Measurements from ENCODE around the gene GMDS. TPM values are rescaled to one million over a fixed set of nuclear protein-coding genes. Genes with fewer than 3 reads are reported as not detected.

Gene GMDS
- total RNA-seq, 1 experiment from 2014 or later, result 27.6 TPM

DNA sequence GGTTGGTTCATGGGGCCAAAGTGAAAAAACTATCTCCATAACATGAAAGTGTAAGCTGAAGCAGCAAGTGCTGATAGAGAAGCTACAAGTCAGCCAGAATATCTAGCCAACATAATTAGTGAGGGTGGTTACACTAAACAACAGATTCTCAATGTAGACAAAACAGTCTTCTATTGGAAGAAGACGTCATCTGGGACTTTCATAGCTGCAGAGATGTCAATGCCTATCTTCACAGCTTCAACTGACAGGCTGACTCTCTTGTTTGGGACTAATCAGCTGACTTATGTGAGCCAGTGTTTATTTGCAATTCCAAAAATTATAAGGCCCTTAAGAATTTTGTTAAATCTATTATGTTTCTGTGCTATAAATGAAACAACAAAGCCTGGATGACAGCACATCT lies 63.2 kb downstream of the GMDS start:
- no peak overlapping the region for H3K27ac Mint-ChIP-seq
- Histone ChIP-seq H3K79me1 (ENCODE audit: insufficient read depth, low read depth, low read length, poor library complexity, severe bottlenecking) (no peaks in the 10 kb centered on the region), H3K27ac (ENCODE audit: insufficient read length, low read depth, low read length) (no peak overlapping the region), H2AK5ac (ENCODE audit: insufficient read length, low read length) (no peak overlapping the region), H3K14ac (ENCODE audit: insufficient read depth, low read length) (no peak overlapping the region), H2BK12ac (ENCODE audit: insufficient read length, low read depth, low read length) (no peak overlapping the region), H3K23ac (ENCODE audit: insufficient read length, low read depth, low read length) (no peak overlapping the region), H2AFZ (ENCODE audit: low read length) (no peak overlapping the region), H2BK15ac (ENCODE audit: low read depth, low read length) (no peak overlapping the region), H2BK5ac (ENCODE audit: insufficient read length, low read length) (no peak overlapping the region), H3K9me3 (ENCODE audit: control insufficient read depth, low read depth, low read length) (no peaks in the 10 kb centered on the region), H3K9ac (ENCODE audit: extremely low read depth, insufficient read length, low read length) (no peak overlapping the region), H3K79me2 (ENCODE audit: insufficient read depth, low read length) (no peaks in the 10 kb centered on the region), H2BK20ac (ENCODE audit: low read depth, low read length, poor library complexity, severe bottlenecking) (no peak overlapping the region), H3K4ac (ENCODE audit: low read depth, low read length) (no peak overlapping the region), H2BK120ac (ENCODE audit: low read depth, low read length, poor library complexity, severe bottlenecking) (no peak overlapping the region), H3T11ph (ENCODE audit: low read length) (no peak overlapping the region), H4K8ac (replicated peaks; ENCODE audit: insufficient read length, low read depth, low read length) (no peak overlapping the region), H3K27me3 (ENCODE audit: insufficient read depth, low read length) (no peaks in the 10 kb centered on the region), H4K91ac (ENCODE audit: insufficient read length, low read depth, low read length) (no peak overlapping the region), H3K4me1 (ENCODE audit: insufficient read depth, low read length) (peaks cover 2% of the 10 kb centered on the region; the same call in 1 of the 2 replicates), H4K5ac (ENCODE audit: insufficient read length, low read depth, low read length) (no peak overlapping the region), H3K23me2 (ENCODE audit: insufficient read length, low read depth, low read length, poor library complexity, severe bottlenecking) (no peaks in the 10 kb centered on the region), H3K4me2 (ENCODE audit: insufficient read depth, insufficient read length, low read length) (no peak overlapping the region), H4K20me1 (ENCODE audit: control insufficient read depth, insufficient read depth, insufficient read length) (peaks cover 3% of the 10 kb centered on the region), H3K18ac (ENCODE audit: insufficient read length, low read depth, low read length) (no peak overlapping the region), H3K56ac (ENCODE audit: insufficient read length, low read depth, low read length) (no peak overlapping the region)
- H3K4me3 Mint-ChIP-seq, result no peak overlapping the region
- DNase-seq, result no peak
- H3K36me3 Mint-ChIP-seq (ENCODE audit: insufficient read depth in 1 of 3, low read depth in 3 of 3), result peaks cover 4 to 11% (median 6%) of the 10 kb centered on the region in 3 experiments; a peak in 4 of 7 replicates
- H3K9me3 Mint-ChIP-seq, result peaks cover 12 to 13% of the 10 kb centered on the region in 2 experiments
- WGBS (ENCODE audit: extremely low coverage, insufficient read length, low lambda C conversion rate), result no CpG with 5 or more reads among the region's 1 CpG
- H3K4me1 Mint-ChIP-seq, result peaks cover under 1 to 2% of the 10 kb centered on the region in 2 experiments
- TF ChIP-seq, protein P1, sequence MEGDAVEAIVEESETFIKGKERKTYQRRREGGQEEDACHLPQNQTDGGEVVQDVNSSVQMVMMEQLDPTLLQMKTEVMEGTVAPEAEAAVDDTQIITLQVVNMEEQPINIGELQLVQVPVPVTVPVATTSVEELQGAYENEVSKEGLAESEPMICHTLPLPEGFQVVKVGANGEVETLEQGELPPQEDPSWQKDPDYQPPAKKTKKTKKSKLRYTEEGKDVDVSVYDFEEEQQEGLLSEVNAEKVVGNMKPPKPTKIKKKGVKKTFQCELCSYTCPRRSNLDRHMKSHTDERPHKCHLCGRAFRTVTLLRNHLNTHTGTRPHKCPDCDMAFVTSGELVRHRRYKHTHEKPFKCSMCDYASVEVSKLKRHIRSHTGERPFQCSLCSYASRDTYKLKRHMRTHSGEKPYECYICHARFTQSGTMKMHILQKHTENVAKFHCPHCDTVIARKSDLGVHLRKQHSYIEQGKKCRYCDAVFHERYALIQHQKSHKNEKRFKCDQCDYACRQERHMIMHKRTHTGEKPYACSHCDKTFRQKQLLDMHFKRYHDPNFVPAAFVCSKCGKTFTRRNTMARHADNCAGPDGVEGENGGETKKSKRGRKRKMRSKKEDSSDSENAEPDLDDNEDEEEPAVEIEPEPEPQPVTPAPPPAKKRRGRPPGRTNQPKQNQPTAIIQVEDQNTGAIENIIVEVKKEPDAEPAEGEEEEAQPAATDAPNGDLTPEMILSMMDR (conservative IDR thresholded peaks at IDR 0.05), result no peak
- H3K27me3 Mint-ChIP-seq (ENCODE audit: low read depth), result no peaks in the 10 kb centered on the region
